Fibroblast of skin of scalp (primary cell): ENCODE results near the gene RAB38.

Experiments used
- DNase-seq: peaks from one replicate; pipeline ENCODE4 v3.0.0-alpha.2; 2013

Gene RAB38

GRCh38 chr11:88169881-88170280 lies 5.4 kb downstream of the RAB38 start:
- no peak for DNase-seq

- no peak for DNase-seq
Measured at GRCh38 chr11:88169471-88169870, 5.8 kb downstream of the RAB38 start.

GRCh38 chr11:88167853-88168252 lies 7.4 kb downstream of the RAB38 start:
- DNase-seq, result no peak

- DNase-seq, result no peak
Measured at GRCh38 chr11:88164806-88165585, 10.2 kb downstream of the RAB38 start.

GRCh38 chr11:88164320-88164719 lies 10.9 kb downstream of the RAB38 start:
- no peak for DNase-seq

- DNase-seq, result no peak
Measured at GRCh38 chr11:88158081-88158480, 17.2 kb downstream of the RAB38 start.

- DNase-seq, result no peak
Measured at GRCh38 chr11:88157370-88157769, 17.9 kb downstream of the RAB38 start.

GRCh38 chr11:88152381-88152780 lies 22.9 kb downstream of the RAB38 start:
- DNase-seq, result no peak

- DNase-seq, result no peak
Measured at GRCh38 chr11:88151709-88152265, 23.5 kb downstream of the RAB38 start.

- DNase-seq, result no peak
Measured at GRCh38 chr11:88146106-88146505, 29.1 kb downstream of the RAB38 start.

- no peak for DNase-seq
Measured at GRCh38 chr11:88139865-88140264, 35.4 kb downstream of the RAB38 start.

GRCh38 chr11:88131764-88132470 lies 43.3 kb downstream of the RAB38 start:
- DNase-seq, result no peak

- DNase-seq, result no peak
Measured at GRCh38 chr11:88122956-88123355, 52.3 kb downstream of the RAB38 start.

- no peak for DNase-seq
Measured at GRCh38 chr11:88119561-88119960, 55.7 kb downstream of the RAB38 start.

GRCh38 chr11:88117281-88117858 lies 57.9 kb downstream of the RAB38 start:
- DNase-seq, result no peak

- no peak for DNase-seq
Measured at GRCh38 chr11:88115828-88116755, 59.2 kb downstream of the RAB38 start.

GRCh38 chr11:88114486-88115045 lies 60.7 kb downstream of the RAB38 start:
- DNase-seq, result no peak

GRCh38 chr11:88106666-88107065 lies 68.6 kb downstream of the RAB38 start:
- no peak for DNase-seq

- DNase-seq, result no peak
Measured at GRCh38 chr11:88105951-88106350, 69.3 kb downstream of the RAB38 start.

- DNase-seq, result no peak
Measured at GRCh38 chr11:88105526-88105925, 69.7 kb downstream of the RAB38 start.

GRCh38 chr11:88104408-88104807 lies 70.8 kb downstream of the RAB38 start:
- no peak for DNase-seq
